HepG2 (cell line): ENCODE results near the gene ST6GALNAC6. TPM values are rescaled to one million over a fixed set of nuclear protein-coding genes. Genes with fewer than 3 reads are reported as not detected.

Experiments
- ATAC-seq: fragments of 200-7000 bp; cut with Tn5 transposase; 3 replicates; pipeline ENCODE4 v1.9.1; 2020; ENCODE audit warnings: mild to moderate bottlenecking, moderate library complexity
- BruUV-seq: library from RNA; stranded (reverse); fragments of 400-500 nt; replicated peaks from 2 replicates; lab custom pipeline; 2021; lab: Mats Ljungman, UMichigan
- CTCF ChIA-PET: fragments of 300-600 bp; formaldehyde crosslinking; extraction: SDS; loops from one replicate; lab custom pipeline; 2021; ENCODE audit warnings: low total read pairs, inconsistent platforms, low intra/inter-chr PET ratio; lab: Yijun Ruan, JAX
- POLR2A ChIA-PET: fragments of 350-600 bp; sonication (Branson Sonifier 250); formaldehyde crosslinking; loops from one replicate; lab custom pipeline; 2020; ENCODE audit warnings: antibody characterized with exemption, inconsistent platforms; lab: Yijun Ruan, JAX
- DNase-seq: peaks from one replicate; pipeline ENCODE4 v3.0.0-alpha.2; 2015; ENCODE audit warnings: low spot score
- FAIRE-seq: peaks from 3 replicates; lab custom pipeline; 2011; peaks lifted over from hg19 to GRCh38; lab: Jason Lieb, UNC
- H2AFZ ChIP-seq: one replicate; pipeline ENCODE4 v1.6.1; 2011; ENCODE audit warnings: low read length, inconsistent platforms
- H3K27ac ChIP-seq: fragments of 300-600 bp; 3 replicates; pipeline ENCODE4 v1.8.0; 2011; ENCODE audit warnings: mixed run types, mild to moderate bottlenecking, mixed read lengths, low read length, inconsistent platforms; ENCODE audit not compliant: insufficient read depth; ENCODE audit errors: extremely low read length
- H3K27me3 ChIP-seq, 2 experiments: fragments of 200-600 bp in 1 of 2; 2 replicates in 1 of 2; 3 replicates in 1 of 2; pipeline versions ENCODE4 v1.6.0 to v1.8.0; 2011; ENCODE audit warnings: low read length in 2 of 2, mild to moderate bottlenecking in 2 of 2, moderate library complexity in 2 of 2, inconsistent platforms in 1 of 2; ENCODE audit not compliant: insufficient read depth in 2 of 2, control insufficient read depth in 1 of 2
- H3K36me3 ChIP-seq, 2 experiments: fragments of 200-600 bp in 1 of 2; replicated peaks in 1 of 2; 2 replicates in 1 of 2; 3 replicates in 1 of 2; pipeline versions ENCODE4 v1.5.1 to v1.8.0; 2011; ENCODE audit warnings: low read length in 2 of 2, inconsistent platforms in 1 of 2; ENCODE audit not compliant: insufficient read depth in 2 of 2, control insufficient read depth in 1 of 2
- H3K4me1 ChIP-seq: 2 replicates; pipeline ENCODE4 v1.5.1; 2012; ENCODE audit warnings: low read length, inconsistent platforms; ENCODE audit not compliant: insufficient read depth
- H3K4me2 ChIP-seq: 2 replicates; pipeline ENCODE4 v1.6.0; 2011; ENCODE audit warnings: low read depth, low read length, inconsistent platforms
- H3K4me3 ChIP-seq, 3 experiments: fragments of 200-600 bp in 1 of 3; sonication (generic), shearing (Covaris generic) in 1 of 3; replicated peaks in 1 of 3; 2 replicates each; pipeline ENCODE4 v1.5.1; 2011 to 2016; ENCODE audit warnings: low read length in 3 of 3, inconsistent platforms in 2 of 3, low read depth in 2 of 3, mild to moderate bottlenecking in 2 of 3, control low read depth in 1 of 3, mixed read lengths in 1 of 3; ENCODE audit not compliant: insufficient read depth in 1 of 3
- H3K79me2 ChIP-seq: one replicate; pipeline ENCODE4 v1.6.1; 2011; ENCODE audit warnings: low read length, inconsistent platforms; ENCODE audit not compliant: insufficient read depth
- H3K9ac ChIP-seq: 2 replicates; pipeline ENCODE4 v1.6.0; 2011; ENCODE audit warnings: mild to moderate bottlenecking, low read depth, low read length, inconsistent platforms; ENCODE audit not compliant: insufficient read depth
- H3K9me3 ChIP-seq: 2 replicates; pipeline ENCODE4 v1.5.1; 2012; ENCODE audit warnings: mild to moderate bottlenecking, low read length
- H4K20me1 ChIP-seq: 2 replicates; pipeline ENCODE4 v1.6.0; 2011; ENCODE audit warnings: inconsistent platforms, mild to moderate bottlenecking, low read length, moderate library complexity; ENCODE audit not compliant: insufficient read depth
- AGO2 ChIP-seq: fragments of 200-400 bp; formaldehyde crosslinking; optimal IDR thresholded peaks from 2 replicates; pipeline ENCODE3; 2017; ENCODE audit warnings: mild to moderate bottlenecking, low read depth, low read length, moderate library complexity
- HNRNPUL1 ChIP-seq: fragments of 200-400 bp; formaldehyde crosslinking; IDR thresholded peaks from 2 replicates; pipeline ENCODE4 v1.6.1; 2017; ENCODE audit warnings: low read depth, mild to moderate bottlenecking, low read length, moderate library complexity
- KAT7 ChIP-seq: IDR thresholded peaks from 2 replicates; pipeline ENCODE4 v1.6.1; 2018; ENCODE audit warnings: borderline replicate concordance, missing compliant biosample characterization
- MED1 ChIP-seq: sonication (generic); formaldehyde crosslinking; IDR thresholded peaks from 2 replicates; pipeline ENCODE4 v1.4.0; 2020; ENCODE audit warnings: missing genetic modification reagents
- PRPF4 ChIP-seq: fragments of 200-400 bp; formaldehyde crosslinking; IDR thresholded peaks from 2 replicates; pipeline ENCODE4 v1.6.1; 2016; ENCODE audit warnings: low read length, low read depth; ENCODE audit not compliant: poor library complexity, severe bottlenecking
- RBFOX2 ChIP-seq: fragments of 200-400 bp; formaldehyde crosslinking; IDR thresholded peaks from 2 replicates; pipeline ENCODE4 v1.6.1; 2017; ENCODE audit warnings: low read depth, mild to moderate bottlenecking, low read length
- ZBTB3 ChIP-seq: sonication (generic); formaldehyde crosslinking; IDR thresholded peaks from 2 replicates; pipeline ENCODE4 v1.4.0; 2020; ENCODE audit warnings: low read depth, mild to moderate bottlenecking, moderate library complexity, missing genetic modification reagents, borderline replicate concordance
- ZBTB38 ChIP-seq: sonication (generic); formaldehyde crosslinking; IDR thresholded peaks from 2 replicates; pipeline ENCODE4 v1.5.1; 2020; ENCODE audit warnings: mild to moderate bottlenecking, missing genetic modification reagents
- ZFP91 ChIP-seq: sonication (generic); formaldehyde crosslinking; IDR thresholded peaks from 2 replicates; pipeline ENCODE4 v1.9.0; 2022; ENCODE audit warnings: missing genetic modification reagents, mild to moderate bottlenecking, borderline replicate concordance
- ZNF652 ChIP-seq: IDR thresholded peaks from 2 replicates; pipeline ENCODE4 v1.6.1; 2016; ENCODE audit warnings: low read depth, borderline replicate concordance
- WGBS: methylation state at CpG from one replicate; pipeline ENCODE4 v1.1.6; 2017; ENCODE audit warnings: low lambda C conversion rate; 5-methylcytosine and 5-hydroxymethylcytosine counted together
- in situ Hi-C: cut with HindIII; loops from 2 replicates; pipeline ENCODE4 v1.10.0; 2017; ENCODE audit warnings: low pct_unique_long_range_greater_than_20kb; ENCODE audit not compliant: extremely low pct_ligation_motif_present
- intact Hi-C: fragments of 100-400 bp; cut with micrococcal nuclease; formaldehyde crosslinking; loops from one replicate; pipeline ENCODE4 v1.10.0; 2022; ENCODE audit not compliant: unreplicated experiment
- polyA plus RNA-seq, 8 experiments: library from polyadenylated mRNA; depleted of rRNA in 3 of 8; stranded (reverse) in 7 of 8; unstranded in 1 of 8; fragments of >200 nt; fragmentation: Illumina TruSeq in 4 of 8; extraction: Trizol in 4 of 8; gene quantifications; 2 replicates each; pipeline versions ENCODE4 v1.2.1 to v1.2.3, GENCODE V29; 2011 to 2016; ENCODE audit warnings: low read depth in 4 of 8, missing spikeins in 1 of 8, mixed read lengths in 1 of 8; ENCODE audit not compliant: insufficient read depth in 1 of 8
- total RNA-seq, 5 experiments: library from RNA; depleted of rRNA; stranded (reverse); fragments of >200 nt; fragmentation: Illumina TruSeq; extraction: Trizol; gene quantifications; 2 replicates each; pipeline ENCODE4 v1.2.3, GENCODE V29; 2016; ENCODE audit warnings: low read depth in 1 of 5
- TF ChIP-seq, protein P1 (sequence below): sonication (generic); formaldehyde crosslinking; conservative IDR thresholded peaks from 2 replicates; pipeline ENCODE4 v1.4.0; 2020; ENCODE audit warnings: mild to moderate bottlenecking, missing genetic modification reagents, moderate library complexity

Gene ST6GALNAC6
- total and polyA plus RNA-seq, 2 of the 13 experiments (the other 11 are each of a cell fraction or from before 2014, with no cell fraction given) = 18.5 to 65.4 TPM

DNA sequence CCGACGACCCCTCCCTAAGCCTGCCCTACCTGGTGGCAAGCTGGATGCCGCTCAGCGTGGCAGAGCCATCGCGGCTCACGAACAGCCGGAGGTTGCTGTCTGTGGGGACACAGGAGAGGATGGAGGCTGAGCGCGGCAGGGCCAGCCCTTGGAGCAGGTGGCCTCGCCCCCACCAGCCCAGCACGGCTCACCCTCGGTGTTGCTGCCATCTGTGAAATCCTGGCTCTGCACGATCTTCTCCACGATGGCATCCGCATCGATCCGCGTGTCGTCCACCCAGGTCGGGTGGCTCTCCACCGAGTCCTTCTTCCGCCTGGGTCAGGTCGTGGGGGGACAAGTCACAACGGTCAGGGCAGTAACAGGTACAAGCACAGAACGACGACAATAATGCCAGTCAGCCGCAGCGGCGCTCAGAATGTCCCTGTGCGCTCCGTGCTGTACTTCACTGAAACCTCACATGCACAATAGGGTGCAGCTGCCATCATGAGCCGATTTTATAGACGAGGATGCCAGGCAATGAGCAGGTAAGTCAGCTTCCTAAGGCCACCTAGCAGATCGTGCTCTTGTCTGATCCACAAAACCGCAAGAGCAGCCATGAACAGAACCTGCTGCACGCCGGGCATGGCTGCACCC lies 45.3 kb upstream of the ST6GALNAC6 start:
- peaks cover 7% of the 10 kb centered on the region for H4K20me1 ChIP-seq
- H2AFZ ChIP-seq = no peak overlapping the region
- no peak overlapping the region for H3K27ac ChIP-seq
- intact Hi-C loops (loop anchor here (5.0 to 10.0 kb wide), 2 partner anchors 33 to 170 kb away; no protein-coding TSS in a partner anchor), in situ Hi-C loops (no loop called here)
- H3K9me3 ChIP-seq = no peaks in the 10 kb centered on the region
- 95% methylated on average over 17 of the region's 38 CpGs for WGBS
- H3K4me3 ChIP-seq = no peak overlapping the region
- peak; percentile 46 for TF ChIP-seq AGO2
- peak; percentile 81 for TF ChIP-seq PRPF4
- TF ChIP-seq RBFOX2 = peak; percentile 62; the same call in 1 of the 2 replicates
- TF ChIP-seq ZBTB38 (CRISPR knock-in tag) = peak; percentile 69
- no peak for TF ChIP-seq ZNF652 (CRISPR knock-in tag)
- ATAC-seq (no peak), DNase-seq (no peak), FAIRE-seq (no peak)
- ChIA-PET CTCF (interaction anchor here (1.7 to 2.9 kb wide), 2 partner anchors 11 to 91 kb away, joined by 7 to 28 read pairs; no protein-coding TSS in a partner anchor), POLR2A (no interaction called here)
- no peaks in the 10 kb centered on the region; a peak in 1 of 5 replicates for H3K27me3 ChIP-seq
- no peak overlapping the region for H3K4me2 ChIP-seq
- H3K4me1 ChIP-seq = peaks cover 59% of the 10 kb centered on the region
- BruUV-seq = no TSS peak
- H3K36me3 ChIP-seq = peaks cover 21 to 58% of the 10 kb centered on the region in 2 experiments; a peak in 4 of 5 replicates
- peaks cover 36% of the 10 kb centered on the region for H3K79me2 ChIP-seq
- H3K9ac ChIP-seq = no peak overlapping the region

GRCh38 chr9:127943731-127944144 lies 44.3 kb upstream of the ST6GALNAC6 start:
- ATAC-seq (peak; percentile 78), FAIRE-seq (peak; percentile 46), DNase-seq (peak; percentile 61)
- H4K20me1 ChIP-seq = peaks cover 7% of the 10 kb centered on the region
- no peaks in the 10 kb centered on the region for H3K9me3 ChIP-seq
- ChIA-PET CTCF (interaction anchor here (1.1 to 2.9 kb wide), 4 partner anchors 9 to 91 kb away, joined by 3 to 28 read pairs (median 7); no protein-coding TSS in a partner anchor), POLR2A (interaction anchor here (1.0 kb wide), 1 partner anchor 9 kb away, joined by 3 read pairs; no protein-coding TSS in a partner anchor)
- H3K9ac ChIP-seq = no peak overlapping the region
- no peak overlapping the region for H3K27ac ChIP-seq
- WGBS = 100% methylated on average over 4 of the region's 13 CpGs
- no peak overlapping the region for H2AFZ ChIP-seq
- in situ Hi-C loops = no loop called here
- intact Hi-C loops = loop anchor here (2.0 to 10.0 kb wide), 3 partner anchors 34 to 171 kb away; no protein-coding TSS in a partner anchor
- H3K79me2 ChIP-seq = peaks cover 28% of the 10 kb centered on the region
- peaks cover 21 to 58% of the 10 kb centered on the region in 2 experiments; a peak in 4 of 5 replicates for H3K36me3 ChIP-seq
- H3K4me1 ChIP-seq = peaks cover 49% of the 10 kb centered on the region
- no peaks in the 10 kb centered on the region for H3K27me3 ChIP-seq
- H3K4me2 ChIP-seq = no peak overlapping the region
- no TSS peak for BruUV-seq
- H3K4me3 ChIP-seq = no peak overlapping the region
- TF ChIP-seq ZBTB3 (CRISPR knock-in tag) (no peak), KAT7 (no peak), HNRNPUL1 (no peak), ZFP91 (CRISPR knock-in tag) (no peak), MED1 (no peak)
- TF ChIP-seq, protein P1, sequence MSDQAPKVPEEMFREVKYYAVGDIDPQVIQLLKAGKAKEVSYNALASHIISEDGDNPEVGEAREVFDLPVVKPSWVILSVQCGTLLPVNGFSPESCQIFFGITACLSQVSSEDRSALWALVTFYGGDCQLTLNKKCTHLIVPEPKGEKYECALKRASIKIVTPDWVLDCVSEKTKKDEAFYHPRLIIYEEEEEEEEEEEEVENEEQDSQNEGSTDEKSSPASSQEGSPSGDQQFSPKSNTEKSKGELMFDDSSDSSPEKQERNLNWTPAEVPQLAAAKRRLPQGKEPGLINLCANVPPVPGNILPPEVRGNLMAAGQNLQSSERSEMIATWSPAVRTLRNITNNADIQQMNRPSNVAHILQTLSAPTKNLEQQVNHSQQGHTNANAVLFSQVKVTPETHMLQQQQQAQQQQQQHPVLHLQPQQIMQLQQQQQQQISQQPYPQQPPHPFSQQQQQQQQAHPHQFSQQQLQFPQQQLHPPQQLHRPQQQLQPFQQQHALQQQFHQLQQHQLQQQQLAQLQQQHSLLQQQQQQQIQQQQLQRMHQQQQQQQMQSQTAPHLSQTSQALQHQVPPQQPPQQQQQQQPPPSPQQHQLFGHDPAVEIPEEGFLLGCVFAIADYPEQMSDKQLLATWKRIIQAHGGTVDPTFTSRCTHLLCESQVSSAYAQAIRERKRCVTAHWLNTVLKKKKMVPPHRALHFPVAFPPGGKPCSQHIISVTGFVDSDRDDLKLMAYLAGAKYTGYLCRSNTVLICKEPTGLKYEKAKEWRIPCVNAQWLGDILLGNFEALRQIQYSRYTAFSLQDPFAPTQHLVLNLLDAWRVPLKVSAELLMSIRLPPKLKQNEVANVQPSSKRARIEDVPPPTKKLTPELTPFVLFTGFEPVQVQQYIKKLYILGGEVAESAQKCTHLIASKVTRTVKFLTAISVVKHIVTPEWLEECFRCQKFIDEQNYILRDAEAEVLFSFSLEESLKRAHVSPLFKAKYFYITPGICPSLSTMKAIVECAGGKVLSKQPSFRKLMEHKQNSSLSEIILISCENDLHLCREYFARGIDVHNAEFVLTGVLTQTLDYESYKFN (CRISPR knock-in tag) = no peak
